RWPE1 (cell line): ENCODE data around the gene TBC1D12.

Source experiments
- CTCF ChIA-PET: fragments of 350-600 bp; sonication (Branson Sonifier 250); formaldehyde crosslinking; extraction: SDS; loops from one replicate; lab custom pipeline; 2021; lab: Yijun Ruan, JAX
- POLR2A ChIA-PET: fragments of 400-600 bp; formaldehyde crosslinking; extraction: SDS; loops from one replicate; lab custom pipeline; 2020; ENCODE audit warnings: antibody characterized with exemption; ENCODE audit not compliant: low non-redundant PET; lab: Yijun Ruan, JAX
- DNase-seq: peaks from one replicate; pipeline ENCODE4 v3.0.0; 2012; ENCODE audit warnings: low spot score
- H3K27ac ChIP-seq: fragments of 450-650 bp; 2 replicates; pipeline ENCODE4 v1.5.1; 2017
- TF ChIP-seq, protein P1 (sequence below): fragments of 450-650 bp; conservative IDR thresholded peaks from 2 replicates; pipeline ENCODE4 v1.5.1; 2017; ENCODE audit warnings: low read depth, mild to moderate bottlenecking

TBC1D12 gene

DNA sequence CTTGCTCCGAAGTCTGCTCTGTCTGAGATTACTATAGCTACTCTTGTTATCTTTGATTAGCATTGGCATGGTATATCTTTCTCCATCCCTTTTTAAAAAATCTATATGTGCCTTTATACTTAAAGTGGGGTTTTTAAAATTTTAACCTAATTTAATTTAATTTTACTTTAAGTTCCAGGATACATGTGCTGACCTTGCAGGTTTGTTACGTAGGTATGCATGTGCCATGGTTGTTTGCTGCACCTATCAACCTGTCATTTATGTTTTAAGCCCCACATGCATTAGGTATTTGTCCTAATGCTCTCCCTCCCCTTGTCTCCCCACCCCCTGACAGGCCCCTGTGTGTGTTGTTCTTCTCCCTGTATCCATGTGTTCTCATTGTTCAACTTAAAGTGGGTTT lies 54.6 kb downstream of the TBC1D12 start:
- H3K27ac ChIP-seq = no peak overlapping the region
- POLR2A ChIA-PET = no interaction called here
- DNase-seq = no peak
- CTCF ChIA-PET = interaction anchor here (0.6 to 1.4 kb wide), 2 partner anchors 12 to 13 kb away, joined by 3 to 5 read pairs; no protein-coding TSS in a partner anchor
- TF ChIP-seq, protein P1, sequence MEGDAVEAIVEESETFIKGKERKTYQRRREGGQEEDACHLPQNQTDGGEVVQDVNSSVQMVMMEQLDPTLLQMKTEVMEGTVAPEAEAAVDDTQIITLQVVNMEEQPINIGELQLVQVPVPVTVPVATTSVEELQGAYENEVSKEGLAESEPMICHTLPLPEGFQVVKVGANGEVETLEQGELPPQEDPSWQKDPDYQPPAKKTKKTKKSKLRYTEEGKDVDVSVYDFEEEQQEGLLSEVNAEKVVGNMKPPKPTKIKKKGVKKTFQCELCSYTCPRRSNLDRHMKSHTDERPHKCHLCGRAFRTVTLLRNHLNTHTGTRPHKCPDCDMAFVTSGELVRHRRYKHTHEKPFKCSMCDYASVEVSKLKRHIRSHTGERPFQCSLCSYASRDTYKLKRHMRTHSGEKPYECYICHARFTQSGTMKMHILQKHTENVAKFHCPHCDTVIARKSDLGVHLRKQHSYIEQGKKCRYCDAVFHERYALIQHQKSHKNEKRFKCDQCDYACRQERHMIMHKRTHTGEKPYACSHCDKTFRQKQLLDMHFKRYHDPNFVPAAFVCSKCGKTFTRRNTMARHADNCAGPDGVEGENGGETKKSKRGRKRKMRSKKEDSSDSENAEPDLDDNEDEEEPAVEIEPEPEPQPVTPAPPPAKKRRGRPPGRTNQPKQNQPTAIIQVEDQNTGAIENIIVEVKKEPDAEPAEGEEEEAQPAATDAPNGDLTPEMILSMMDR = no peak

DNA sequence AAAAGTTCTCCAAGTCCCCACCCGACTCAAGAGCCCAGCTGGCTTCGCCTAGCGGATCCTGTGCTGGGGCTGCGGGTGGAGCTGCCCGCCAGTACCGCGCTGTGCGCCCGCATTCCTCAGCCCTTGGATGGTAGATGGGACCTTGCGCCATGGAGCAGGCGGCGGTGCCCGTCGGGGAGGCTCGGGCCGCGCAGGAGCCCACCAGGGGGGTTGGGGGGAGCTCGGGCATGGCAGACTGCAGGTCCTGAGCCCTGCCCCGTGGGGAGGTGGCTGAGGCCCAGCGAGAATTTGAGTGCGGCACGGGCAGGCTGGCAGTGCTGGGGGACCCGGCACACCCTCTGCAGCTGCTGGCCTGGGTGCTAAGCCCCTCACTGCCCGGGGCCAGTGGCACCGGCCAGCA lies 57.0 kb downstream of the TBC1D12 start:
- POLR2A ChIA-PET = no interaction called here
- no peak overlapping the region for H3K27ac ChIP-seq
- TF ChIP-seq, protein P1 = no peak
- DNase-seq = no peak
- CTCF ChIA-PET = interaction anchor here (0.7 to 1.6 kb wide), 2 partner anchors 15 to 639 kb away, joined by 4 to 8 read pairs; no protein-coding TSS in a partner anchor

- ChIA-PET CTCF (interaction anchor here (1.1 kb wide), 1 partner anchor 17 kb away, joined by 3 read pairs; no protein-coding TSS in a partner anchor), POLR2A (no interaction called here)
- no peak overlapping the region for H3K27ac ChIP-seq
- TF ChIP-seq, protein P1 = no peak
- no peak for DNase-seq
These were observed 59.2 kb downstream of the TBC1D12 start for GRCh38 chr10:94461503-94461902.

DNA sequence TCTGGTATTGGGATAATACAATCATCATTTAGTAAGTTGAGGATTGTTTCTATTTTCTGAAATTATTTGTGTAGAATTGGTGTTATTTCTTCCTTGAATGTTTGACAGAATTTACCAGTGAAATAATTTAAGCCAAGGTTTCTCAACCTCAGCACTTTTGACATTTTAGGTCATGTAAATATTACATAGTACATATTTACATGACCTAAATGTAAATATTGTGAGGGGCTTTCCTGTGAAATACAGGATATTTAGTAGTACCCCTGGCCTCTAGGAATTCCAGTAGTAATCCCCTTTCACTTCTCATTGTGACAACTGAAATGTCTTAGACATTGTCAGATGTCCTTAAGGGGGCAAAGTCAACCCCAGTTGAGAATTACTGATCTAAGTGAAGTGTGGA lies 59.8 kb downstream of the TBC1D12 start:
- ChIA-PET POLR2A (no interaction called here), CTCF (interaction anchor here (1.1 kb wide), 1 partner anchor 18 kb away, joined by 3 read pairs; no protein-coding TSS in a partner anchor)
- DNase-seq = no peak
- TF ChIP-seq, protein P1 = no peak
- no peak overlapping the region for H3K27ac ChIP-seq

GRCh38 chr10:94465684-94466083 lies 63.3 kb downstream of the TBC1D12 start:
- TF ChIP-seq, protein P1 = no peak
- CTCF ChIA-PET = no interaction called here
- POLR2A ChIA-PET = no interaction called here
- no peak overlapping the region for H3K27ac ChIP-seq
- no peak for DNase-seq

DNA sequence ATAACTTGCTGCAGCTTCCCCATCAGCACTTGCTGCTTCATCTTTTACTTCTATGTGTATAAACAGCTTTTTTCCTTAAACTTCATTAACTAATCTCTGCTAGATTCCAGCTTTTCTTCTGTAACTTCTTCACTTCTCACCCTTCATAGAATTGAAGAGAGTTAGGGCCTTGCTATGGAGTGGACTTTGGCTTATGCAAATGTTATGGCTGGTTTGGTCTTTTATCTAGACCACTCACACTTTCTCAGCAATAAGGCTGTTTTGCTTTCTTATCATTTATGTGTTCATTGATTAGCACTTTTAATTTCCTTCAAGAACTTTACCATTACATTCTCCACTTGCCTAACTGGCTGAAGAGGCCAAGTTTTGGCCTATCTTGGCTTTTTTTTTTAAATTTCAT lies 79.1 kb downstream of the TBC1D12 start:
- no peak overlapping the region for H3K27ac ChIP-seq
- ChIA-PET POLR2A (no interaction called here), CTCF (no interaction called here)
- TF ChIP-seq, protein P1 = no peak
- DNase-seq = no peak
